GM18873 (cell line): ENCODE data around the gene ADAMTSL3.
"Not testable (repeated sequence)": the region's sequence is repeated elsewhere in the genome, so short reads cannot be mapped to it uniquely, and the experiment has no call there.

ENCODE experiments used
- ATAC-seq: cut with Tn5 transposase; IDR thresholded peaks from one replicate; pipeline ENCODE4 v1.9.1; 2021; ENCODE audit warnings: mild to moderate bottlenecking, moderate library complexity, moderate number of reproducible peaks; ENCODE audit not compliant: unreplicated experiment, low FRiP score

The ADAMTSL3 gene

DNA sequence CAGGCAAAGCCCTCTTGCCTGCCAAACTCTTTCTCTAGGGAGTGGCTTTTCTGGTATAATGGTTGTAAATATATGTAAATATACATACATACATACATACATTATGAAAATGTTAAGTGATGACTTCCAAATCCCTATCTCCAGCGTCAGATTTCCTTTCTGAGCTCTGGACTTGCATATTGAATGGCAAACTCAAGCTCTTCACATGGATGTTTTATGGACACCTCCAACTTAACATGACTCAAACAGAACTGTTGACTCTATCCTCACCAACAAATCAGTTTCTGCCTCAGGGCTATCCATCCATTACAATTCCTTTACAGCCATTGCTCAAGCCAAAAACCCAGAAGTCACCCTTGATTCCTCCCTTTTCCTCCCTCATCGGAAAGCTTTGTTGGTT, 45.1 kb downstream of the ADAMTSL3 start:
- ATAC-seq, result no peak

DNA sequence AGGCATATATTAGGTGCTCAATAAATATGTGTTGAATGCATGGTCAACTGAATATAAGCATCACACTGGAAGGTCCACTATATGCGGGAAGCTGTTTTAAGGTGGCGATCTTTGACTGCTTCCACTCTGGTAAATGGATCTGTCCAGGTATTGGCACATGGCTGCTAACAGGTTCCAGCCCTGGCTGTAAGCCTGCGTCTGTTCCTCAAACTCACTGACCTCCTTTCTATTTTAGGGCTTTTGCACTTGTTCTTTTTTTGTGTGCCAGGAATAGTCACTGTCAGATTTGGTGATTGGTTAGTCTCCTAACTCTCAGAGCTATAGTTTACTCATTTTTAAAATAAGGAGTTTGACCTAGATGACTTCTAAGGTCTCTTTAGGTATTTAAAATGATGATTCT, 46.2 kb downstream of the ADAMTSL3 start:
- no peak for ATAC-seq

DNA sequence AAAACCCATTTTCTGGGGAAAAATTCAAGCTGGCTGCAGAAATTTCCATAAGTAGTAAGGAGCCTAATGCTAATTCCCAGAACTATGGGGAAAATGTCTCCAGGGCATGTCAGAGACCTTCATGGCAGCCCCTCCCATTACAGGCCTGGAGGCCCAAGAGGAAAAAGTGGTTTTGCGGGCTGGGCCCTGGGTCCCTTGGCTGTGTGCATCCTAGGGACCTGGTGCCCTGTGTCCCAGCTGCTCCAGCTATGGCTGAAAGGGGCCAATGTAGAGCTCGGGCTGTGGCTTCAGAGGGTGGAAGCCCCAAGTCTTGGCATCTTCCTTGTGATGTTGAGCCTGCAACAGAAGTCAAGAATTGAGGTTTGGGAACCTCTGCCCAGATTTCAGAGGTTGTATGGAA, 48.4 kb downstream of the ADAMTSL3 start:
- not testable (repeated sequence) for ATAC-seq

DNA sequence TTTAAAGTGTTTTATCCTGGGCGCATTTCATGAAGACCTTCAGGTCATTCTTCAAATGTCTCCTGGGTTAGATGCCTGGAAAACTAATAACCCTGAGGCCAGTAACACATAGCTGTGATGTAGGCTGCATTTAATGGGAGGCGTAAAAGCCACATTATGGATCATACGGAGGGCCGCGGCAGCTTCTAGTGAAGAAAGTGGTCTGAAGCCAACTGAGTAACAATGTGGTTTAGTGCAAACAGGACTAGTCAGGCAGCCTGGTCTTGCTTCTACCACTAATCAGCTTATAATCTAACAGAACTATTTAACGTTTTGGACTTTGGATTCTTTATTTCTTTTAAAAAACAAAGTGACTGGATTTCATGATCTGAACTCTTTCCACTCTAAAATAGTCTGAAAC, 54.4 kb downstream of the ADAMTSL3 start:
- no peak for ATAC-seq

DNA sequence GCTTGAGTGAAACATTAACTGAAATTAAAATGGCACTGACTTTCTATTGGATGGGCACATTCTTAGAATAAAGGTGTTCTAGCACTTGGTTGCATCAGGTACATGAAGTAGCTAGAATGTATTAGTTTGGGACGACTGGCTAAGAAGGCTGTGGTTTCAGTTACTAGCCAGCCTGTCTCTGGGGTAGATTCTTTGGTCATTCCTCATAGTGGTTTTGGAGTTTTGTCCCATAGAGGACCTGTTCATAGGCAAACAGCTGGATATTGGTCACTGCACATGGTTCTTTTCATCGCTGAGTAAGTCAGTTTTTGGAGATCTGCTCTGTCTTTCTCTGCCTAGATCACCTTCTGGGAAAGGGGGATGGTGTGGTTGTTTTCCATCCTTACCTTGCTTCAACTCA, 55.3 kb downstream of the ADAMTSL3 start:
- ATAC-seq, result no peak

DNA sequence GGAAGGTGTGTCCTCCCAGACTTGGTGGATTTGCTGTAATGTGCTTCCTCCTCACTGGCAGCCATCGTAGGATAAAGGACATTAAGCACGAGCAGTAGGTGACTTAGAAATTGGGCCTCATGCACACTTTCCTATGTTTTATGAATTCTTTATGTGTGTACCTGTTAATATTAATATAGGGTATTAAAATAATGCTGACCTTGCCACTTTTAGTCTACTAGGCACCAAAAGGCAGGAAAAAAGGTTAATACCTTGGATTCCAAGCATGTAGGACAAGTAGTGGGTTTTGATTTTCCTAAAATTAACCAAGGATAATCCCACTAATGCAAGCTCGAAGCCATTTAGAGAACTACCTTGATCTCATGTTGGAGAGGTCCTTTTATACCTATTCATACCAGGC, 55.9 kb downstream of the ADAMTSL3 start:
- ATAC-seq, result no peak

DNA sequence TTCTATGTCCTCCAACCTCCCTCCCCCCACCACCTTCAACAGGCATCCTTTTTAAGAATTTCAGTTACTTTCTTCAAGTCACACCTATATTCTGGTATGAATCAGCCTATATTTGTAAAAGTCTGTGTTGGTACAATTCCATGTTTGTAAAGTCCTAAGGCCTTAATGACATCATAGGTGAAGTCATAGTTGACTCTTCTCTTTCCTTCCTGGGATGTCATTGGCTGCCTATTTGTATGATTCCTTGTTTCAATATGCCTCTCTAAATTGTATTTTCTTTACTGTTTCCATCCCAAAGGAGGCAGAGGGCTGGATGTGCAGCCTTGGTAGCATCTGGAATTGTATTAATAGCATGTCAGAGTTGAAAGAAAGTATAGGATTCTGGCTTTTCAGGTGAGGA, 56.5 kb downstream of the ADAMTSL3 start:
- no peak for ATAC-seq

DNA sequence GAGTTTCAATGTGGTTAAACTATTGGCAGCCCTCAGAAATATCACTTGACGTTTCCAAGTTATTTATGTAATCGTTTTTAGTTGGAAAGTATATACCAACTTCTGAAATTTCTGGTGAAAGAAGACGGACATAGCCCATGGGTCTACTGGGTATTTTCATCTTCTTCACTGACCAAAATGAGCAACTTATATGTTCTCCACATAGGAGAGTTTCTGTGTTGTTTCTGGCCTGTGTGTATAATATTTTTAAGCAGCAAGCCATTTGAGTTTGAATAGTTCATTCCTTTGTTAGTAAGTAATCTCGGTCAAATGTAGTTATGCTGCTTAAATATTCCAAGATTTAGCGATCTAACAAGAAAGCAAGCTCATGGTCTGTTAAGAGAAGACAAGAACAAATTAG, 57.3 kb downstream of the ADAMTSL3 start:
- no peak for ATAC-seq

DNA sequence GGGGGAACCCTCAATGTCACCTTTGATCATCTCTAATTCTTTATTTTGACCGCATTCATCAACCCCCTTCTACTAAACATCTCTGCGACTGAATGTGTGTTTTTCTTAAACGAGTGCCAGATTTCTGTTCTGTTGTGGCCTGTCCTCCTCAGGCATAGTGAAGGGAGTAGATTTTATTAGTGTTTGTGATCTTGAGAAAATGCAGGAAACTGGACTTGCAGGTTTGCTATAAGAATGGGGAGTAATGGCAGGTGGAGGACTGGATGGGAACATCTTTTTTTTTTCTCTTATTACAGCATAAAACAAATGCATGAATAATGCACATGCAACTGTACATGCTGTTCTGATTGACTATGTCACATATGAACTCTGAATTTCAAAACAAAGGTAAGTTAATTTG, 59.3 kb downstream of the ADAMTSL3 start:
- no peak for ATAC-seq

DNA sequence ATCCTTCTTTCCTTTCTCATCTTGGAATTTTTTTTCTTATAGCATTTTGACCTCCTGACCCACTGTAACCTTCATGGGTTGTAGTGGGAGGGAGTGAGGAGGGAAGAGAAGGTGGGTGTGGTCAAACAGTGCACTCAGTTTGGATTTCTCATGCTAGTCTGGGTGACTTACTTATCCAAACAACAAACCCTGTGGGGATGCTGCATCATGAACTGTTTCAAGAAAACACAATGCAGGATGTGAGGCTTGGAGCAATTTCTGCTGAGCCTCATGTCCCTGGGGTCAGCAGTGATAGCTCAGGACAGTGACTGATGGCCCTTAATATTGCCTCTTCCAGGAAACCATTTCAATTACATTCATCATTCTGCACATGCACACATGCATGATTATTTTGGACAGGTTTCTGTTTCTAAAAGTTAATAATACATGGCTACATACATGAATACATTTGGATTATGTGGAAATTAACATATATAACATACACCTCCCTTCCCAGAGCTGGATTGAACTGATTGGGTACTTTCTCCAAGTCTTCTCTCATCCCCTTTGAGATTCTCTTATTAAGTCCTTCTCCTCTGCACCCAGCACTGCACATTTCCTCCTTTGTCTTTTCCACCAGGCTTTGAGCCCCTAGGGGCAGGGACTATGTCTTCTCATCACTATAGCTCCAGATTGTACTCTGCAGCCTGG, 61.2 kb downstream of the ADAMTSL3 start:
- ATAC-seq, result no peak

DNA sequence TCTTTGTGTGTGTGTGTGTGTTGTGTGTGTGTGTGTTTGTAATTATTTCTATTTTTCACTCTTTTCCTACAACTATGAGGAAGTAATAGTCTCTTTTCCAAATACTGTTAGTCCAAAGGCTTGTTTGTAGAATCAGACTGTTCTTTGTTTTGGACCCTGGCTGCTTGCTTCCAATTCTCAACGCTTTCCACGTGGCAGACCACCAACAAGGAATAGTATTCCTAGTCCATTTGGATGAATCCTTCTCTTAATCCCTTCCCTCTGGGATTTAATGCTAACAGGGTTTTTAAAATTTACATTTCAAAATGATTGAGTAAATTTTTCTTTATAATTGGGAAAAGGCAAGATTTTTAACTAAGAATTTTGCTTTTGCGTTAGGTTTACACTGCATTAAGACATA, 62.7 kb downstream of the ADAMTSL3 start:
- no peak for ATAC-seq

DNA sequence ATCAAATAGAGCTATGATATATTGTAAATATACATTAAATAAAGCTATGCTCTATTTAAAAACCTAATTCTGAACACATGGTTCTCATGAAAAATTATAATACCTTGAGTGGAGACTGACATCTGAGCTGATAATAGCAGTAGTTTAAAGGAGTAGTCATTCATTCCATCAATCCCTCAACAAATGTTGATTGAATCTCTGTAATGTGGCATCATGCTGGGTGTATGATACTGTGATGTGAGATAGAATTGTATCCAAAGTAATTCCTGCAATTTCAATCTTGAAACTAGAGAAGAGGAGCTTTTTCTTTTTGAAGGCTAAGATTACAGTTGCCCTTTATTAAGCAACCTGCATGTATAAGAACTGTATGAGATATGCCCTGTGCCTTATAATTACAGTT, 63.1 kb downstream of the ADAMTSL3 start:
- no peak for ATAC-seq

DNA sequence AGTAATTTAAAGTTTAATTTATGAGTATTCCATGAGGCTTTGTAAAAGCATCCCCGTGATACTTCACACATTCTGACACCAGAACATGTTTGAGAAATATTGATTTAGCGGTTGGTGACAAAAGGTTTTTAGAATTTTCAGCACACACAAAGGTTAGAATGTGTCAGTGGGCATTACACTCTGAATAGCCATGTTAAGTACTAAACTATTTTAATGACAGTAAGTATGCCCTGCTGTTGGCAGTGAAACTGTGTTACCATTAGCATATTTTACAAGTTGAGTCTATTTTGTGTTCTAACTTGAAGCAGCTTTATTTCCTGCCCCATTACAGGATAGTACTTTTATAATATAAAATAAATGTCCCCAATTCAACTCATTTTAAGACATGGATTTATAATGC, 66.5 kb downstream of the ADAMTSL3 start:
- ATAC-seq, result no peak

DNA sequence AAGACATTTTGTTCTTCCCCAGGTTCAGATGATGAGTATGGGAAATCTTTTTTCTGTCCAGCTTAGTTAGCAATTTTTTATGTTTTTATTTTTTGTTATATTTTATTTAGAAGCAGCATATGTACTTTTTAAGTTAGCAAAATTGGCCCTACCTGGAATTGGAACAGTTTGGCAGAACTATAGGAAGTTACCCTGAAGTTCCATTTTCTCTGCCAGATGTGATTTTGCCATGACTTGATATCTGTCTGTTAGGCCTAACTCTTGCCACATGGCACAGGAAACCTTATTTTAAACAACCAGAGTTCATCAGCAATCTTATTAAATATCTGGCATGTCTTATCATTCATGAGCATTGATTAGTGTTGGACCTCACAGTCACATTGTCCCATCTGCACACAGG, 67.1 kb downstream of the ADAMTSL3 start:
- ATAC-seq, result no peak

DNA sequence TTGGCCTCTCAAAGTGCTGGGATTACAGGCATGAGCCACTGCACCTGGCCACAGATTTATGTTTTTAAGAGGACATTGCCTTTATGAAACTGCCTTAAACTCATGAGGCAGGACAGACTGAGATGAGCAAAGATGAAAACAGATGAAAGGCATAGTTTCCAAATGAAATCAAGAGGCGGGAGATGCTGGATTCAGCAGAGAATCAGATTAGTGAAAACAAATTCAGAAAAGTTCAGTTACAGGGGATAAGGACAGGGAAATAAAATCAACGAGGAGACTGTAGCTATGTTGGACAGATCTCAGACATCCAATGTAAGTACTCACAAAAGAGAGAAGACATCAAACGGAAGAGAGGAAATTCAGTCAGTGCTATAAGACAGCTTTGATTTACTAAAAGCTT, 68.1 kb downstream of the ADAMTSL3 start:
- ATAC-seq, result no peak

DNA sequence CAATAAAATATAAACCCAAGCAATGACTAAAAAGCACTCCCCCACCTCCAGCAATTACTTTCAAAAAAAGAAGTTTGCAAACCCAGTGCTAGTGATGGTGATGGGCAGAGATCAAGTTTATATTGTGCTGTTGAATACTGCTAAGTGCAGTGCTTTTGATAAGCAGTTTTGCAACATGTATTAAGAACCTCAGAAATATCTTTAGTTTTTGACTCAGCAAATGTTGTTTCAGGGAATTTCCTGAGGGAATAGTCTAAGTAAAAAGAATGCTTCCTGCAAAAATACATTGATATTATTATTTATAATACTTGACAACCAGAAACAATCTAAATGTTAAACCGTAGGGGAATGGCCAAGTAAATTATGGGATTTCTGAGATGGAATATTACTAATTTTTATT, 69.3 kb downstream of the ADAMTSL3 start:
- ATAC-seq, result no peak

DNA sequence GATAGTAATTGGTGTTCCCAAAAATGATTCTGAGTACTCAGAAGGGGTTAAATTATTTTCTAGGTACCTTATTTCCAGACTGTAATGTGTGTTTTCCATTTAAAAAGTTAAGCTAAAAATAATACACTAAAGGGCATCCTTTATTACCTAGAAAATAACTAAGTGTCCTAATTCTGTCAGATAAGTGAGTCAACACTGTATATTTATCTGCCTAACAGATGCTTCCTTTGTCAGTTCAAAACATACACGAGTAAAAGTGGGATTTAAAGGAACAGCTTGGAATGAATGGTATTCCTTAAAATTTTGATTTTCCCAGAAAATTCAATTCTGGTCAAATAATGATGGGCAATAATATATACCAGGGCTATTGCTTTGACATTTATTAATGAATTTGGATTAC, 78.3 kb downstream of the ADAMTSL3 start:
- no peak for ATAC-seq

DNA sequence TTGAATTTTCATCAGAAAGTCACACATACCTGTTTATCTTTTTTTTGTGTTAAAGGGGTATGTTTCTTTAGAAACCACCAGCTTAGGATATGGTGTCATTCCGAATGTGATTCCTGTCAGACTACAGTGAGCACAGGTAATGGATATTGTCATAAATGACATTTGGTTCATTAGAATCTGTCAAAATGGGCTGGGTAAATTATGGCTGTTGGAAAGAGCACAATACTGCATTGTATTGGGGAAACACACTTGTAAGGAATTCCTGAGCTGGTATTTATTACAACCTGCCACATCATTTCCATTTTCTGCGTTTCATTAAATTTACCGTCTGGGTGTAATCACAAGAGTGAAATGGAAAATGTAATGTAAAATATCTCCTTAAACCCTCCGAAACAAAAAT, 78.8 kb downstream of the ADAMTSL3 start:
- no peak for ATAC-seq

DNA sequence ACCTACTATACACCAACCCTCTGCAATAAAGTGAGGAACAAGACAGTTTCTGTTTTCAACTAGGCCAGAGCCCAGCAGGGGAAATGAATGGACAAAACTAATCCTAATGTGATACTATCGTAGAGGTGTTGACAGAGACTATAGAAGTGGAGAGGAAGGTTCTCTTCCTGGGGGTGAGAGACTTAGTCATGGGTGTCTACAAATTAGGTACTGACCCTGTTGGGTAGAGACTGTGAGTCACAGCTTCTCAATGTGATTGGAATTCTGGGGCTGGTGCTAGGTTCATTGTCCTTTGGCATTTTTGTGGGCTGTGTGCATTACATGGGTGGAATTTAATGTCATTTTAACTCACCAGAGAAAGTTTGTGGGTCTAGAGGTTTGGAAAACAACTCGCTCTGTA, 79.3 kb downstream of the ADAMTSL3 start:
- ATAC-seq, result no peak

DNA sequence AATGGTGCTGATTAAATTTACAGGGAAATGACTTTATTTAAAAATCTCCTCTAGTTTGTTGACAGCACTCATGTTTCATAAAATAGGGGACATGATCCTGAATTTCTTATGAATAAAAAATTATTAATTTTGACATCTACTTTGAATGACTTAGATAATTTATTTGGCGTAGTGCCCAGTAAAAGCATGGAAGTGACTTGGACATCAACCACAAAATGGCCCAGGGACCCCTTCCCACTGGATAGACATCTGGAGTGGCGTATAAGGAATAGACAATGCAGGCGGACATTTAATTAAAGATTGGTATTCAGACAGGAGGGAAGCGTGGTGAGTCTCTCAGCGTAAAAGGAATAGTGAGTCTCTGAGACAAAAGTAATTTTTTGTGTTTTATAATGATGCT, 79.8 kb downstream of the ADAMTSL3 start:
- ATAC-seq, result no peak

DNA sequence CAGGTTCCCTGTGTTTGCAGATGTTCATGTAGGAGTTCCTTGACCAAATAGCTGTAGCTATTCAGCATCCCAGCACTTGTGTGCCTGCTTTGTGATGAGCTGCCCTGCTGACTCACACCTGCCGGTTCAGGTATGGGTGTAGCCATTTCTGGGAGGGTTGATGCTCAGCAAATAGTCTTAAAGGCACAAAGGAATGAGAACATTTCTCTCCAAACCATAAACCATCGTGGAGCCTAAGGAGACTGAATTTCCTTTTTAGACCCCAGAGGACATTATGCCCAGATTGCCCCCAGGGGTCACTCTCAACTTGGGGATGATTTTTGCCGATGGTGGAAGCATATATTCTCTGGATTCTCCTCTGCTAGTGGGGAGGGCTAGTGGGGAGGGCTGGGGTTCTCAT, 80.6 kb downstream of the ADAMTSL3 start:
- ATAC-seq, result no peak

DNA sequence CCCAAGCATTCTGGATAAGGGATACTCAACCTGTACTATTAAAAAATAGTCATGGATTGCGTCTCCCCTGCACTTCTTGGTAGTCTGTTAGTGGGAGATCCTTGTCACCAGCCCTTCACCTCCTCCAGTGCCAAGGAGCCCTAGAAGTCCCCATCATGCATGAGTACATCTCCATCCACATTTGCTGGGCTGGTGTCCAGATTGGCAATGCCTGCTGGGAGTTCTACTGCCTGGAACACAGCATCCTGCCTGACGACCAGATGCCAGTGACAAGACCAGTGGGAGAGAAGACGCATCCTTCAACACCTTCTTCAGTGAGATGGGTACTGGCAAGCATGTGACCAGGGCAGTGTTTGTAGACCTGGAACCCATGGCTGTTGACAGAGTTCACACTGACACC, 85.7 kb downstream of the ADAMTSL3 start:
- ATAC-seq, result no peak

DNA sequence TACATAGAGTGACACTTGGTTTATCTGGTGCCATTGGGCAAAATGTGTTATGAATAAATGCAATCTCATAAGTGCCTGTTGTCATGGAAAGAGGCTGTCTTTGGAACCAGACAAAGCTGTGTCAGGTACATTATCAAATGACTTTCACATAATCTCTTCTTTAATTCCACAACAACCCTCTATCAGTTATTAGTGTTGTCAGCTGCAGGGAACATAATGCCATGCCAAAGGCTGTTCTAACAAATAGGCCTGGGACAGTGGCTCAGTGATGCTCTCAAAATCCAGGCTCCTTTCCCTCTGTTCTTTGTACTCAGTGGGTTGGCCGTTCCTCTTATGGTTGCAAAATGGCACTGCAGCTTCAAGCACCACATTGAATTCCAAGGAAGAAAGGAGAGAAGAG, 91.8 kb downstream of the ADAMTSL3 start:
- ATAC-seq, result no peak
